MV-4-11 (cell line): ENCODE data around the gene SHISA6.
"Not testable (repeated sequence)": the region's sequence is repeated elsewhere in the genome, so short reads cannot be mapped to it uniquely, and the experiment has no call there.

ENCODE experiments used
- DNase-seq: peaks from one replicate; lab custom pipeline; 2025; lab: John Stamatoyannopoulos, UW

SHISA6 gene

GRCh38 chr17:11267999-11268575 lies 27.1 kb downstream of the SHISA6 start:
- no peak for DNase-seq

GRCh38 chr17:11269210-11269609 lies 28.2 kb downstream of the SHISA6 start:
- DNase-seq: no peak

GRCh38 chr17:11272191-11272590 lies 31.2 kb downstream of the SHISA6 start:
- DNase-seq: no peak

- no peak for DNase-seq
Observed at GRCh38 chr17:11273596-11273995, 32.6 kb downstream of the SHISA6 start.

GRCh38 chr17:11274106-11274505 lies 33.1 kb downstream of the SHISA6 start:
- no peak for DNase-seq

GRCh38 chr17:11276486-11276885 lies 35.5 kb downstream of the SHISA6 start:
- DNase-seq: no peak

- DNase-seq: no peak
Observed at GRCh38 chr17:11278186-11278991, 37.4 kb downstream of the SHISA6 start.

- no peak for DNase-seq
Observed at GRCh38 chr17:11278992-11279270, 37.9 kb downstream of the SHISA6 start.

- no peak for DNase-seq
Observed at GRCh38 chr17:11279776-11280344, 38.8 kb downstream of the SHISA6 start.

GRCh38 chr17:11282586-11282985 lies 41.6 kb downstream of the SHISA6 start:
- no peak for DNase-seq

GRCh38 chr17:11284811-11285210 lies 43.8 kb downstream of the SHISA6 start:
- no peak for DNase-seq

GRCh38 chr17:11285946-11286345 lies 44.9 kb downstream of the SHISA6 start:
- DNase-seq: no peak

- DNase-seq: no peak
Observed at GRCh38 chr17:11287791-11288190, 46.8 kb downstream of the SHISA6 start.

- no peak for DNase-seq
Observed at GRCh38 chr17:11290814-11291213, 49.8 kb downstream of the SHISA6 start.

- DNase-seq: no peak
Observed at GRCh38 chr17:11292491-11292890, 51.5 kb downstream of the SHISA6 start.

- DNase-seq: no peak
Observed at GRCh38 chr17:11293480-11293879, 52.5 kb downstream of the SHISA6 start.

- DNase-seq: no peak
Observed at GRCh38 chr17:11294826-11295225, 53.8 kb downstream of the SHISA6 start.

- no peak for DNase-seq
Observed at GRCh38 chr17:11296994-11297393, 56.0 kb downstream of the SHISA6 start.

GRCh38 chr17:11298401-11298800 lies 57.4 kb downstream of the SHISA6 start:
- no peak for DNase-seq

GRCh38 chr17:11300201-11300600 lies 59.2 kb downstream of the SHISA6 start:
- no peak for DNase-seq

- no peak for DNase-seq
Observed at GRCh38 chr17:11300738-11301137, 59.7 kb downstream of the SHISA6 start.

- not testable (repeated sequence) for DNase-seq
Observed at GRCh38 chr17:11301874-11302273, 60.9 kb downstream of the SHISA6 start.

GRCh38 chr17:11302401-11303186 lies 61.6 kb downstream of the SHISA6 start:
- DNase-seq: no peak
